ENCODE data around the gene CALML3. TPM values are rescaled to one million over a fixed set of nuclear protein-coding genes. Genes with fewer than 3 reads are reported as not detected.

The CALML3 gene
- total RNA-seq, 1 donor from 2014 or later, result not detected

- Mint-ChIP-seq H3K4me1 (ENCODE audit: low read depth, unreplicated experiment) (no peaks in the 10 kb centered on the region), H3K4me3 (ENCODE audit: unreplicated experiment) (no peak overlapping the region), H3K36me3 (ENCODE audit: unreplicated experiment) (no peaks in the 10 kb centered on the region), H3K27ac (ENCODE audit: unreplicated experiment) (no peak overlapping the region), H3K27me3 (ENCODE audit: unreplicated experiment) (peaks cover 10% of the 10 kb centered on the region), H3K9me3 (ENCODE audit: unreplicated experiment) (peaks cover 3% of the 10 kb centered on the region)
- TF ChIP-seq, protein P1, sequence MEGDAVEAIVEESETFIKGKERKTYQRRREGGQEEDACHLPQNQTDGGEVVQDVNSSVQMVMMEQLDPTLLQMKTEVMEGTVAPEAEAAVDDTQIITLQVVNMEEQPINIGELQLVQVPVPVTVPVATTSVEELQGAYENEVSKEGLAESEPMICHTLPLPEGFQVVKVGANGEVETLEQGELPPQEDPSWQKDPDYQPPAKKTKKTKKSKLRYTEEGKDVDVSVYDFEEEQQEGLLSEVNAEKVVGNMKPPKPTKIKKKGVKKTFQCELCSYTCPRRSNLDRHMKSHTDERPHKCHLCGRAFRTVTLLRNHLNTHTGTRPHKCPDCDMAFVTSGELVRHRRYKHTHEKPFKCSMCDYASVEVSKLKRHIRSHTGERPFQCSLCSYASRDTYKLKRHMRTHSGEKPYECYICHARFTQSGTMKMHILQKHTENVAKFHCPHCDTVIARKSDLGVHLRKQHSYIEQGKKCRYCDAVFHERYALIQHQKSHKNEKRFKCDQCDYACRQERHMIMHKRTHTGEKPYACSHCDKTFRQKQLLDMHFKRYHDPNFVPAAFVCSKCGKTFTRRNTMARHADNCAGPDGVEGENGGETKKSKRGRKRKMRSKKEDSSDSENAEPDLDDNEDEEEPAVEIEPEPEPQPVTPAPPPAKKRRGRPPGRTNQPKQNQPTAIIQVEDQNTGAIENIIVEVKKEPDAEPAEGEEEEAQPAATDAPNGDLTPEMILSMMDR (IDR thresholded peaks at IDR 0.05; ENCODE audit: partially characterized antibody, unreplicated experiment), result no peak
- DNase-seq, result no peak
Measured at GRCh38 chr10:5534880-5535856, 10.4 kb downstream of the CALML3 start.

- Mint-ChIP-seq H3K4me1 (ENCODE audit: low read depth, unreplicated experiment) (no peaks in the 10 kb centered on the region), H3K36me3 (ENCODE audit: unreplicated experiment) (peaks cover 6% of the 10 kb centered on the region), H3K27ac (ENCODE audit: unreplicated experiment) (no peak overlapping the region), H3K9me3 (ENCODE audit: unreplicated experiment) (peaks cover 5% of the 10 kb centered on the region), H3K4me3 (ENCODE audit: unreplicated experiment) (no peak overlapping the region), H3K27me3 (ENCODE audit: unreplicated experiment) (peaks cover 5% of the 10 kb centered on the region)
- TF ChIP-seq, protein P1 (IDR thresholded peaks at IDR 0.05; ENCODE audit: partially characterized antibody, unreplicated experiment), result no peak
- DNase-seq, result no peak
Measured at GRCh38 chr10:5536486-5537081, 11.8 kb downstream of the CALML3 start.

DNA sequence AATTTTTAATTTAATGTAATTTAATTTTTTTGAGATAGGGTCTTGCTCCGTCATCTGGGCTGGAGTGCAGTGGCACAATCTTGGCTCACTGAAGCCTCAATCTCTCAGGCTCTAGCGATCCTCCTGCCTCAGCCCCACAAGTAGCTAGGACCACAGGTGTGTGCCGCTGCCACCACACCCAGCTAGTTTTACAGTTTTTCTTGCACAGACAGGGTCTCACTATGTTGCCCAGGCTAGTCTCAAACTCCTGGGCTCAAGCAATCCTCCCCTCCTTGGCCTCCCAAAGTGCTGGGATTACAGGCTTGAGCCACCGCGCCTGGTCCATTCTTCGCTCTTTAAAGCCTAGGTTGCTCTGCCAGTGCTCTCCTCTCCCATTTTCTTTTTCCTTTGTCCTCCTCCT is 12.9 kb downstream of the CALML3 start:
- Mint-ChIP-seq H3K36me3 (ENCODE audit: unreplicated experiment) (peaks cover 13% of the 10 kb centered on the region), H3K4me3 (ENCODE audit: unreplicated experiment) (no peak overlapping the region), H3K27me3 (ENCODE audit: unreplicated experiment) (peaks cover 5% of the 10 kb centered on the region), H3K4me1 (ENCODE audit: low read depth, unreplicated experiment) (no peaks in the 10 kb centered on the region), H3K27ac (ENCODE audit: unreplicated experiment) (no peak overlapping the region), H3K9me3 (ENCODE audit: unreplicated experiment) (peaks cover 5% of the 10 kb centered on the region)
- DNase-seq, result no peak
- TF ChIP-seq, protein P1 (IDR thresholded peaks at IDR 0.05; ENCODE audit: partially characterized antibody, unreplicated experiment), result no peak

DNA sequence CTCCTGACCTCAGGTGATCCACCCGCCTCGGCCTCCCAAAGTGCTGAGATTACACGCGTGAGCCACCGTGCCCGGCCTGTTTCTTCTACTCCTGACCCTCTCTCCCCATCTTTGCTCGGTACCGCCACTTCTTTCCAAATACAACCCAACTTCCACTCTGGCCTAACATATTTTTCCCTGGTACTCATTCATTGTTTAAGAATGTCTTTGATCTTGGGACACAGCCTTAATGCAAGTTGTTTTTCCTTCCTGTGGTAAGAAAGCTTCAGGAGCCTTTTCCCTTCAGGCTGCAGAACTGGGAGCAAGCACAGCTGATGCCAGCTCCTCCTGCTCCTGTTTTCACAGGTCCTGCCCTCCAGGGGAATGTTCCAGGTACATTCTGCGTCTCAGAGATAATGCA is 13.7 kb downstream of the CALML3 start:
- H3K27ac Mint-ChIP-seq (ENCODE audit: unreplicated experiment), result no peak overlapping the region
- no peak overlapping the region for H3K4me3 Mint-ChIP-seq (ENCODE audit: unreplicated experiment)
- peaks cover 4% of the 10 kb centered on the region for H3K9me3 Mint-ChIP-seq (ENCODE audit: unreplicated experiment)
- peaks cover 13% of the 10 kb centered on the region for H3K36me3 Mint-ChIP-seq (ENCODE audit: unreplicated experiment)
- DNase-seq, result no peak
- no peaks in the 10 kb centered on the region for H3K4me1 Mint-ChIP-seq (ENCODE audit: low read depth, unreplicated experiment)
- TF ChIP-seq, protein P1 (IDR thresholded peaks at IDR 0.05; ENCODE audit: partially characterized antibody, unreplicated experiment), result no peak
- H3K27me3 Mint-ChIP-seq (ENCODE audit: unreplicated experiment), result peaks cover 4% of the 10 kb centered on the region

All from glutamatergic neuron (in vitro differentiated cells).